ENCODE measurements around the gene NR2C2. TPM values are rescaled to one million over a fixed set of nuclear protein-coding genes. Genes with fewer than 3 reads are reported as not detected.

Gene NR2C2
- total and polyA plus RNA-seq, 11 donors, result 6.2 to 38.5 (median 28.3) TPM

DNA sequence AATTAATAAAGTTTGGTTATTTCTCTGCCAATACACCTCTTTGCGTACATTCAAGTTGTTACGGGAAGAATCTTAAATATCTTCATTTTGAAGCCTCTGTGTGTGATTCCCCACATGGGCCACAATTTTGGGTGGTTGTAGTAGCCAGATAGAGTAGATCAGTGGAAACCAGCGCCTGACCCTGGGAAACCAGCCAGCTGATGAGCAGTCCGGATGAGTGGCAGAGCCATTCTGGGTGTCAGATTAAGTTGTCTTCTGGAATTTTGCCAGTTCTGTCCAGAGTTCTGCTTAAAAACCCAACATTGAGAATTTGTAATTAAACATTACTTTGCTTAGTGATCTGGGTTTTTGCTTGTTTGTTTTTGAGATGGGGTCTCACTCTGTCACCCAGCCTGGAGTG is 68.1 kb downstream of the NR2C2 start:
- Histone ChIP-seq H3K27ac (no peak overlapping the region), H3K4me1 (peaks cover 0 to 5% (median 0%) of the 10 kb centered on the region in 12 donors), H3K27me3 (no peaks in the 10 kb centered on the region), H3K9me3 (no peaks in the 10 kb centered on the region), H3K36me3 (peaks cover 0 to 91% (median 83%) of the 10 kb centered on the region in 9 donors), H3K4me3 (no peak overlapping the region)
- TF ChIP-seq, protein P1, sequence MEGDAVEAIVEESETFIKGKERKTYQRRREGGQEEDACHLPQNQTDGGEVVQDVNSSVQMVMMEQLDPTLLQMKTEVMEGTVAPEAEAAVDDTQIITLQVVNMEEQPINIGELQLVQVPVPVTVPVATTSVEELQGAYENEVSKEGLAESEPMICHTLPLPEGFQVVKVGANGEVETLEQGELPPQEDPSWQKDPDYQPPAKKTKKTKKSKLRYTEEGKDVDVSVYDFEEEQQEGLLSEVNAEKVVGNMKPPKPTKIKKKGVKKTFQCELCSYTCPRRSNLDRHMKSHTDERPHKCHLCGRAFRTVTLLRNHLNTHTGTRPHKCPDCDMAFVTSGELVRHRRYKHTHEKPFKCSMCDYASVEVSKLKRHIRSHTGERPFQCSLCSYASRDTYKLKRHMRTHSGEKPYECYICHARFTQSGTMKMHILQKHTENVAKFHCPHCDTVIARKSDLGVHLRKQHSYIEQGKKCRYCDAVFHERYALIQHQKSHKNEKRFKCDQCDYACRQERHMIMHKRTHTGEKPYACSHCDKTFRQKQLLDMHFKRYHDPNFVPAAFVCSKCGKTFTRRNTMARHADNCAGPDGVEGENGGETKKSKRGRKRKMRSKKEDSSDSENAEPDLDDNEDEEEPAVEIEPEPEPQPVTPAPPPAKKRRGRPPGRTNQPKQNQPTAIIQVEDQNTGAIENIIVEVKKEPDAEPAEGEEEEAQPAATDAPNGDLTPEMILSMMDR (IDR thresholded peaks at IDR 0.05), result no peak
- no peak for TF ChIP-seq POLR2A (IDR thresholded peaks at IDR 0.05)
- no peak for ATAC-seq
- no peak for DNase-seq
- WGBS, 4 donors, result 79 to 81% (median 80%) methylated on average over 4 of the region's 4 CpGs
- intact Hi-C loops (cut with DNase I), result no loop called here

DNA sequence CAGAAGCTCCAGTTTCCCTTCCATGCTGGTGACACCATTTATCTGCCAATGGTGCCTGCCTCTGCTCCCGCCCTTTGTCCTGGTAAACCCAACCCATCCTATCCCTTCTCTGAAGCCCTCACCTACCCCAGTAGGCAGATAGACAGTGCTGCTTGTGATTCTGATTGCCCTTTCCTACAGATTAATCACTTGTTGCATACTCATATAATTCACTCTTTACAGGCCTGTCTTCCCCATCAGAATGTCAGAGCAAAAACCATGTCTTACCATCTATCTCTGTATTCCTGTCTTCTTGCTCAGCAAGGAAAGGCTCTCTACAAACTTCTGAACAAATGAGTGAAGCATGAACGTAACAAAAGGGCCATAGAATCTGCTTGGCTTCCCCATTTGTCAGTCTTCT is 69.8 kb downstream of the NR2C2 start:
- TF ChIP-seq, protein P1 (IDR thresholded peaks at IDR 0.05), result no peak
- TF ChIP-seq POLR2A (IDR thresholded peaks at IDR 0.05), result no peak
- H3K27me3 ChIP-seq, result no peaks in the 10 kb centered on the region
- DNase-seq (no peak), ATAC-seq (no peak)
- H3K27ac ChIP-seq, result no peak overlapping the region
- H3K9me3 ChIP-seq, result no peaks in the 10 kb centered on the region
- H3K36me3 ChIP-seq, result peaks cover 0 to 99% (median 91%) of the 10 kb centered on the region in 9 donors
- no peak overlapping the region for H3K4me3 ChIP-seq
- no peaks in the 10 kb centered on the region for H3K4me1 ChIP-seq
- 91 to 96% (median 94%) methylated on average over 2 of the region's 2 CpGs for WGBS, 4 donors
- intact Hi-C loops (cut with DNase I), result no loop called here

DNA sequence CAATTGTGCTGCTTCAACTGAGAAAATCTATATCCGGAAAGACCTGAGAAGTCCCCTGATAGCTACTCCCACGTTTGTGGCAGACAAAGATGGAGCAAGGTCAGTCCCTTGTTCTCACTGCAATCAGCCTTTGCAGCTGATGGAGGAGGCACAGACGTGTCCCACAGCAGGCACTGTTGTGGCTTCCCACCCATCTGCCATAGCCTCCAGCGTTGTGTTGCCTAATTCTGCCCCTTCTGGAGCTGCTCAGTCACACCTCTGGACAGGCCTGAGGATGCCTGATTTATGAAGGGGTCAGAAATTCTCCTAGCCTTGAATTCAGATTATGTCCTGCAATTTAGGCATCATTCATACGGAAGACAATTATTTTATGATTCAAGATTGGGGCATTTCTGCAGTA is 75.9 kb downstream of the NR2C2 start:
- WGBS, 4 donors, result 51 to 61% (median 55%) methylated on average over 5 of the region's 5 CpGs
- ATAC-seq, result peak in 2 of 4 donors; percentile 37 to 67
- no peaks in the 10 kb centered on the region for H3K9me3 ChIP-seq
- H3K4me3 ChIP-seq, result no peak overlapping the region
- no peaks in the 10 kb centered on the region for H3K27me3 ChIP-seq
- peaks cover 0 to 100% (median 99%) of the 10 kb centered on the region in 9 donors for H3K36me3 ChIP-seq
- no peak for DNase-seq
- intact Hi-C loops (cut with DNase I), result no loop called here
- H3K27ac ChIP-seq, result no peak overlapping the region
- no peaks in the 10 kb centered on the region for H3K4me1 ChIP-seq
- TF ChIP-seq POLR2A (IDR thresholded peaks at IDR 0.05), result no peak
- TF ChIP-seq, protein P1 (IDR thresholded peaks at IDR 0.05), result no peak

DNA sequence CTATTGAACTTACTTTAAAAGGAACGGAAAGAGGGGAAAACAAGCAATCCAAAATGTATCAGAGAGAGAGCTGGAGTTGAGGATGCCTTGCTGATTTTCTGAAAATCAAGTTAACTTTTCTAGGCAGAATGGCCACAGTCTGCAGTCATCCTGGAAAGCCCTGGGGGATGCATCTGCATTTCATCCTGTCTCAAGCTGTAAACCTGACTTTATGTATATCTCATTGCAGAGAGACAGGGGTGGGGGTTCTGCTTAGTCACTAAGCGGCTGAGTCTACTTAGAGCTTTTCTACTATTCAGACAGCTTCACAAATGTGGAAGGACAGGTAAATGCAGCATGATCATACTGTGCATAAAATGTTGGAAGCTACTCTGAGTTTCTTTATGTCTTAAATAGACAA is 76.3 kb downstream of the NR2C2 start:
- H3K36me3 ChIP-seq, result peaks cover 0 to 100% (median 99%) of the 10 kb centered on the region in 9 donors
- no peak for TF ChIP-seq POLR2A (IDR thresholded peaks at IDR 0.05)
- TF ChIP-seq, protein P1 (IDR thresholded peaks at IDR 0.05), result no peak
- no peaks in the 10 kb centered on the region for H3K27me3 ChIP-seq
- WGBS, 4 donors, result 93 to 98% (median 94%) methylated on average over 2 of the region's 2 CpGs
- H3K4me3 ChIP-seq, result no peak overlapping the region
- intact Hi-C loops (cut with DNase I), result no loop called here
- no peaks in the 10 kb centered on the region for H3K9me3 ChIP-seq
- H3K4me1 ChIP-seq, result no peaks in the 10 kb centered on the region
- DNase-seq (no peak), ATAC-seq (no peak)
- no peak overlapping the region for H3K27ac ChIP-seq
